ENCODE data around the gene HS3ST1. TPM values are rescaled to one million over a fixed set of nuclear protein-coding genes. Genes with fewer than 3 reads are reported as not detected.

The HS3ST1 gene
- total RNA-seq, result 2.1 and 2.5 TPM in 2 replicates

GRCh38 chr4:11428231-11428898 is at the start of gene HS3ST1:
Gene HS3ST1, minus strand, starts transcription at chr4:11428894. Its CDS starts 28,889 bp downstream, at chr4:11400005.

